Measurements from ENCODE around the gene XRCC3.

- TF ChIP-seq POLR2A (IDR thresholded peaks at IDR 0.05), result no peak
- no peak for TF ChIP-seq CTCF (IDR thresholded peaks at IDR 0.05)
These were observed 18.4 kb upstream of the XRCC3 start for GRCh38 chr14:103733651-103734050.
